Urothelium cell line (cell line): ENCODE data around the gene E2F2.
"Not testable (repeated sequence)": the region's sequence is repeated elsewhere in the genome, so short reads cannot be mapped to it uniquely, and the experiment has no call there.

Experiments
- DNase-seq: peaks from one replicate; pipeline ENCODE4 v3.0.0; 2011; ENCODE audit warnings: low spot score, mixed read lengths
- FAIRE-seq: peaks from 2 replicates; lab custom pipeline; 2011; peaks lifted over from hg19 to GRCh38; lab: Jason Lieb, UNC

E2F2 gene

DNA sequence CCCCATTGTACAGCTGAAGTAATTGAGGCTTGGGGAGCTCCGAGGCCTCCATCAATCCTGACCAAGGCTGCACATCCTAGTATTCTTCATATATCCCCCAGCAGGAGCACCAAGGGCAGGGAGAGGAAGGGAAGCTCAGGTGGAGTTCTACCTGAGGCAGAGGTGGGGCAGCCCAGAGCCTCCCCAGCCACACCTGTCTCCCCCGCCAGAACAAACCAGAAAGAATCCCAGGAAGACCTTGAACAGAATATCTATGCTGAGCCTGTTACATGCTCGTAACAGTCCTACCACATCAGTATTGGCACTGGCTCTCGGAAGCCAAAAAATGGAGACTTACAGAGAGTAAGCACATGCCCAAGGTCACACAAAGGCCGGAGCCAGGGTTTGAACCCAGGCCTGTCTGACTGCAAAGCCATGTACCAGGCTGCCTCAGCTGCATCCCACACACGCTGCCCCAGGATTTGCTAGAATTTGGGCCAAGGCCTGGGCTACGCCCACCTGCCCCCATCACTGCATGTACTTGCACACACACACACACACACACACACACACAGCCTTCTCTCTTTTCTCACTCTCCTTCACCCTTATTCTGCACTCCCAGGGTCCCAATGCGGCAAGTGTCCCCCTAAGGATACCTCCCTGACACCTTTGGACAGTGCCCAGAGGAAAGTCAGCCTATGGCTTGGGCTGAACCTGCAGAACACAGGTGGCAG is 4.5 kb downstream of the E2F2 start:
- DNase-seq (no peak), FAIRE-seq (no peak)

DNA sequence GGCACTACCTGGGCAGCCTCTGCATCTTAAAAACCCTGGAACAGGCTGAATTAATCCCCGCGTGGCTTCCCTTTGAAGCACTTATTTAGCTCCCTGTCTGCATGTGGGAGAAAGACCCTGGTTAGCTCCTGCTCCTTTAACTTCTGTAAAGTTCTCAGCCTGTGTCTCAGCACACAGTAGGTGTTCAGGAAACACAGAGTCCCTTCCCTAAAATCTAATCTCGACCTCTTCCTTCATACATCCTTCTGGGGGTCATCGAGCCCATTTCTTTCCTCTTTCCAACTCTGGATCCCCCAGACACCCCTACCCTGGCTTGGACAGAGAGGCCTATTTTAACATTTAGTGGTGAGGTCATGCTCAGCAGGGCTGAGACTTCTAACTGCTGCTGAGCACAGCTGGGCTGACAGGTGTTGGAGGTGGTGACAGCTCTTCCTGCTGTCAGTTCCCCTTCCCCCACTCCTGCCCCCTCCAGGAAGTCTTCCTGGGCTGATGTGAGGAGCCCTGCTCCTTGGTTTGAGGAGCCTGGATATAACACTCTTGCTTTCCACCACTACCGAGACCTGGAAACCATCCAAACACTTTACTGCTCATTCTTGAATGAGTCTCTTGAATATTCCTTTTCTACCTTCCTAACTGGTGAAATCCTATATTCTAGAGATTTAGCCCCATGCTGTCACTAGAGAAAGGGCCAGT is 5.3 kb downstream of the E2F2 start:
- DNase-seq (no peak), FAIRE-seq (no peak)

- DNase-seq (no peak), FAIRE-seq (no peak)
These were observed 6.2 kb downstream of the E2F2 start for GRCh38 chr1:23524716-23525401.

- no peak for FAIRE-seq
- no peak for DNase-seq
These were observed 6.9 kb downstream of the E2F2 start for GRCh38 chr1:23524163-23524562.

DNA sequence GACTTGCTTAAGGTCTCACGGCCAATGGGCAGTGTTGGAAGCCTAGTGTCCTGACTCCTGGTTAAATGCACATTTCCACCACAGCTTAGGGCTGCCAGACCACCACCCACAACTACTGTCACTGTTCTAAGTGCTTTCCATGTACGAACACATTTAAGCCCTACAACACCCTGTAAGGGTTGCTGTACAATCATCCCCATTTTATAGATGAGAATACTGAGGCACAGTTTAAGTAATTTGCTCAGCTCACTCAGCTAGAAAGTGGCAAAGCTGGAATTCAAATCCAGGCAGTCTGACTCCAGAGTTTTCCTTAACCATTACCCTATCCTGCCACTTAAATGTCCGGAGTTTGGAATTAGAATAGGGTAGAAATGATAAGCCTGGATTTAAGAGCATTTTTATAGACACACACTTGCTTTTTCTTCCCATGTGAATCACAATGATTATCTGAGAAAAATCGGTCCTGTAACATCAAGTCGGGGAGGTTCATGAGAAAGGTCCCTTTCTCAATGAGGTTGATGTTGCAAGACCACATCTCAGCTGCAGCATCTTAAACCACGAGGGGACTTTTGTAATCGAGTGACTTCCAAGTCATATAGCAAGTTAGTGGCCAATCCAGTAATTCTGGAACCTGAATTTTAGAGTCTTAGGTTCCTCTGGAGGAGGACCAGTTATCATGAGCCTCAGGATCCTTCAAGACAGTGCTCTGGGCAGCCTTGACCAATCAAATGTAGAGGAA is 8.6 kb downstream of the E2F2 start:
- DNase-seq, result no peak
- FAIRE-seq, result peak; percentile 59

DNA sequence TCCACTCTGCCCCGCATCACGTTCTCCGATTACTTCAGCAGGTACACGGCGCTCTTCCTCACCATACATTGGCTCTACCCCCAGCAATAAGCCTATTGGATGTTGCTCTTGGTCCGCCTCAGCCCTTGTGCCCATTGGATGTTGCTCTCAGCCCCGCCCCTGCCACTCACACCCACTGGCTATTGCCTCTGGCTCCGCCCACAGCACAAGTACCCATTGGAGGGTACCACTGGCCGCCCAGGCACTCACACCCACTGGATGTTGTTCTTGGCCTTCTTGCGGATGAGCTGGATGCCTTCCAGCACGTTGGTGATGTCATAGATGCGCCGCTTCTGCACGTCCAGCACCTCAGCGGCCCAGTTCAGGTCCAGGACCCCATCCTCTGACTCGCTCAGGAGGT is 9.4 kb downstream of the E2F2 start:
- no peak for FAIRE-seq
- no peak for DNase-seq

- DNase-seq (no peak), FAIRE-seq (no peak)
These were observed 13.5 kb downstream of the E2F2 start for GRCh38 chr1:23517581-23517980.

DNA sequence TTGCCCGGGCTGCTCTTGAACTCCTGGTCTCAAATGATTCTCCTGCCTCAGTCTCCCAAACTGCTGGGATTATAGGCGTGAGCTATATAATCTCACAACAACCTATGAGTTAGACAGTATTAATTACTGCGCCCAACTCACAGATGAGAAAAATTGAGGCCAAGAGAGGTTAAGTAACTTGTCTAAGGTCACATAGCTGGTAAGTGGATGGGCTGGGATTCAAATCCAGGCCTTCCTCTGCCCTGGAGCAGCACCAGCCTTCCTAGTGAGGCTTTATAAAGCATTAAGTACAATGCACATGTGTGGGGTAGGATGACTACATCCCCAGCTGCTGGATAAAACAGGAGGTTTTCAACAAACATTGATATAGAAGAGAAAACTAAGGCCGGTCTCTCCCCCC is 15.1 kb downstream of the E2F2 start:
- DNase-seq (no peak), FAIRE-seq (no peak)

GRCh38 chr1:23514111-23514679 is 16.8 kb downstream of the E2F2 start:
- DNase-seq (no peak), FAIRE-seq (no peak)

DNA sequence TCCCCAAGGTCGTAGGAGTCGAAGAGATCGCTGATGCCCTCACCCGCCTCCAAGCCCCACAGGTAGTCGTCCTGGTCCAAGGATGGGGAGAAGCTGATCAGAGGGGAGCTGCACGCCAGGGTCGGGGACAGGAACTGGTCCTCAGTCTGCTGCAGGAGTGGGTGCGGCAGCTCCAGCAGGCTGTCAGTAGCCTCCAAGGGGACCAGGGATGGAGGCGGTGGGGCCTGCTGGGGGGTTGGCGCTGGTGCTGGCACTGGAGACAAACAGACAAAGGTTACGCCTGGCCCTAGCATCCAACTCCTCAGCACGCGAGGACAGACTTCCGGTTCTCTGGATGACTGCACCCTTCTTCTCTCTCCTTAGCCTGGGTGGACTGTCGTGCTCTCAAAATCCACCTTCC is 21.1 kb downstream of the E2F2 start:
- FAIRE-seq, result no peak
- DNase-seq, result no peak

DNA sequence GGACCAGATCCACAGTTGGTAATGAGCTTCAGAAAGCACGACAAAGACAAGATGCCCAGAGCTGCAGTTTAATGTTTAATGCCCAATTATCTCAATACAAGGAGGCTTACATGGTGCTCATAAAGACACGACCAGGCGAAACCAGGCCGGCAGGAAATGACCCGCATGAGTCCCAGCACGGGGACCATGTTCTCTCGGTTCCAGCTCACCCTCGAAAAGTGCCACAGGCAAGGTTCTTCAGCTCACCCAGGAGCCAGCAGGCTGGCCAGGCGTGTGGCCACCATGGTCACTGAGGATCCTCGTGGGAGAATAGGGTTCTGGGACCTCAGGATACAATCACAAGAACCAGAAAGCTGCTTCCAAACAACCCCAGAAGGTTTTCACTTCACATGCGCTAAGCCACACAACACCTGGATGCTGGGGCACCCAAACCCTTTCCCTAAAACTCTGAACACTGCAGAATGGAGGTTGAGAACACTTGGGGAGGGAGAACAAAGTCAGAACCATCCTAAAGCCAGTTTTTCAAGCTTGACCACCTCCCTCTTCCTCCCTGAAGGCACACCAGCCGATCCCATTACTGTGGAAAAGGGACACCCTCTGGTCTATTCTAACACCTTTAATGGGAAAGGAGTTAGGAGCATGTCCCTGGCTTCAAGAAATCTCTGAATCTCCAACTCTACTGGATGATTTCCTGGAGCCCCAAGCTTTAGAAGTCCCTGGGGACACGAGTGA is 24.5 kb downstream of the E2F2 start:
- FAIRE-seq (no peak), DNase-seq (no peak)

DNA sequence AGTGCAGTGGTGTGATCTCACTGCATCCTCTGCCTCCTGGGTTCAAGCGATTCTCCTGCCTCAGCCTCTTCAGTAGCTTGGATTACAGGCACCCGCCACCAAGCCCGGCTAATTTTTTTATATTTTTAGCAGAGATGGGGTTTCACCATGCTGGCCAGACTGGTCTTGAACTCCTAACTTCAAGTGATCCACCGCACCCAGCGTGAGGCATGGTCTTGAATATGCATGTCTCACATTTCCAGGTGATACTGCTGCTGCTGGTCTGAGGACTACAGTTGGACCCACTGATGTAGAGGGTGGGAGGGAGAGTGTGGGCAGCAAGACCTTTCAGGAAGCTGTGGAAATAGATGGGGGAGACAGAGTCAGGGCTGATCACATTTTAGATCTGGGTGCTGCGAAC is 25.2 kb downstream of the E2F2 start:
- FAIRE-seq (no peak), DNase-seq (no peak)

DNA sequence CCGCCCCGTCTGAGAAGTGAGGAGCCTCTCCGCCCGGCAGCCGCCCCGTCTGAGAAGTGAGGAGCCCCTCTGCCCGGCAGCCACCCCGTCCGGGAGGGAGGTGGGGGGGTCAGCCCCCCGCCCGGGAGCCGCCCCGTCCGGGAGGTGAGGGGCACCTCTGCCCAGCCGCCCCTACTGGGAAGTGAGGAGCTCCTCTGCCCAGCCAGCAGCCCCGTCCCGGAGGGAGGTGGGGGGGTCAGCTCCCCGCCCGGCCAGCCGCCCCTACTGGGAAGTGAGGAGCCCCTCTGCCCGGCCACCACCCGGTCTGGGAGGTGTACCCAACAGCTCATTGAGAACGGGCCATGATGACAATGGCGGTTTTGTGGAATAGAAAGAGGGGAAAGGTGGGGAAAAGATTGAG is 26.9 kb downstream of the E2F2 start:
- not testable (repeated sequence) for FAIRE-seq, DNase-seq

DNA sequence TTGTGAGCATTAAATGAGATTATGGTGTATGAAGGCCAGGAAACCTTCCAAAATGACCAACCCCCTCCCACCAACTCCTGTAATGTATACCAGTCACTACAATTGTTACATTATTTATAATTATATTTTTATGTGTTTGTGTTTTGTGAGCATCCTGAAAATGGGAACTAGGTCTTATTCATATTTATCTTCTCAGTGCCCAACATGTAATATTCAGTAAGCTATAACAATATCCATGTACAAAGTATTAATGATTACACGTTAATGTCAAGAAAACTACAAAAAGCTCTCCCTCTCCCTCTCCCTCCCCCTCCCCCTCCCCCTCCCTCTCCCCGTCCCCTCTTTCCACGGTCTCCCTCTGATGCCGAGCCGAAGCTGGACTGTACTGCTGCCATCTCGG is 28.1 kb downstream of the E2F2 start:
- FAIRE-seq (no peak), DNase-seq (no peak)

- DNase-seq (no peak), FAIRE-seq (no peak)
These were observed 30.6 kb downstream of the E2F2 start for GRCh38 chr1:23500466-23500865.

DNA sequence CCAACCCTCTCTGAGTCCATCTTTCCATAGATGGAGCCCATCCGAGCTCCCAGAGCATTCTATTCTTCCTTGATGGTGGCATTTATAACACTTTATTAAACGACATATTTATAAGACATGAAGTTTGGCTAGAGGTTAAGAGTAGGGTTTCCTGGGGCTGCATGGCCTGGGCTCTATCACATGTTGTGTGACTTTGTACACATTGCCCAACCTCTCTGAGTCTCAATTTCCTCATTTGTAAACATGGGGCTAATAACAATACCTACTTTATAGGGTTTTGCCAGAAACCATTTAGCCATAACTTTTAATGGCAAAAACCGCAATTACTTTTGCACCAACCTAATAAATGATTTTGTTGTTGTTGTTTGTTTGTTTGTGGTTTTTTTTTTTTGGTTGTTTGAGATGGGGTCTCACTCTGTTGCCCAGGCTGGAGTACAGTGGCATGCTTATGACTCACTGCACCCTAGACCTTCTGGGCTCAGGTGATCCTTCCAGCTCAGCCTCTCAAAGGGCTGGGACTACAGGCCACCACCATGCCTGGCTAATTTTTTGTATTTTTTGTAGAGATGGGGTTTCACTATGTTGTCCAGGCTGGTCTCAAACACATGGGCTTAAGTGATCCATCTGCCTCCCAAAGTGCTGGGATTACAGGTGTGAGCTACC is 33.1 kb downstream of the E2F2 start:
- FAIRE-seq (no peak), DNase-seq (no peak)

DNA sequence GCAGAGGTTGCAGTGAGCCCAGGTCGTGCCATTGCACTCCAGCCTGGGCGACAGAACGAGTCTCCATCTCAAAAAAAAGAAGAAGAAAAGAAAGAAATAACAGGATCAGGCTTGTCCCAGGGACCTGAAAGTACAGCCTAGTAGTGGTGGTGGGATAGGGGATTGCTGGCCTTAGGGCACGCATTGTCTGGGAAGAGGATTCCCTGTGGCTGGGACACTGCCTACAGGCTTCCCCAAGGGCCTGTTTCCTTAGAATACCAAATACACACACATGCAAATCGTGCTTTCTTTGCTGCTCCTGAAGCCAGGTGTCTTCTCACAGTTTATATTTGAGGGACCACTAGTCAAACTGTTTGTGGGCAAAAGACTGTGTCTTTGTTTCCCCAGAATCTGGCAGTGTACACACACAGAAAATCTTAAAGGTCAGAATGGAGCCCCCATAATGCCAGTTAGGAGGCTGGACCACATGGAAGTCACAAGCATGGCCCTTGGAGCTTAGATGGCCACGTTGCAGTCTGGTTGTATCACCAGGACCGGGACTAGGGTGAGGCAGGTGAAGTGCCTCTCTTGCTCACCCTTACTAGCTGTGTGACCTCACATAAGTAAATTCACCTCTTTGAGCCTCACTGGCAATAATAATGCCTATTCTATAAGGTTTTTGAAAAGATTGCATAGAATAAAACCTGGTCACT is 34.4 kb downstream of the E2F2 start:
- FAIRE-seq (no peak), DNase-seq (no peak)

- DNase-seq, FAIRE-seq: not testable (repeated sequence)
These were observed 36.2 kb downstream of the E2F2 start for GRCh38 chr1:23494836-23495235.

- not testable (repeated sequence) for FAIRE-seq, DNase-seq
These were observed 38.3 kb downstream of the E2F2 start for GRCh38 chr1:23492776-23493175.
